ENCODE measurements around the gene CDH24. TPM values are rescaled to one million over a fixed set of nuclear protein-coding genes. Genes with fewer than 3 reads are reported as not detected.
A peak's percentile ranks its signal among the peaks of the same experiment; 100 is the strongest.

The CDH24 gene
- total and polyA plus RNA-seq, 2 of the 13 experiments (the other 11 are each of a cell fraction or from before 2014, with no cell fraction given), result 0.69 to 0.99 TPM

- no peak for TF ChIP-seq HMGA1 (CRISPR knock-in tag; conservative IDR thresholded peaks at IDR 0.05)
- no peak for TF ChIP-seq SIX1 (CRISPR knock-in tag; IDR thresholded peaks at IDR 0.05; ENCODE audit: borderline replicate concordance)
- no peak for TF ChIP-seq TEAD3 (CRISPR knock-in tag; optimal IDR thresholded peaks at IDR 0.05; ENCODE audit: borderline replicate concordance)
- no peak for TF ChIP-seq ZNF850 (CRISPR knock-in tag; conservative IDR thresholded peaks at IDR 0.05)
- TF ChIP-seq ZBTB14 (CRISPR knock-in tag; IDR thresholded peaks at IDR 0.05), result 0 out of 2 replicates have a peak, but pooled peaks have one; percentile 17
- no peak for TF ChIP-seq GLI4 (CRISPR knock-in tag; IDR thresholded peaks at IDR 0.05; ENCODE audit: borderline replicate concordance)
- TF ChIP-seq KDM4B (CRISPR knock-in tag; IDR thresholded peaks at IDR 0.05), result no peak
- no peak for TF ChIP-seq ZNF3 (CRISPR knock-in tag; IDR thresholded peaks at IDR 0.05)
- TF ChIP-seq ZNF276 (CRISPR knock-in tag; IDR thresholded peaks at IDR 0.05; ENCODE audit: low read depth), result no peak
- TF ChIP-seq HIVEP1 (CRISPR knock-in tag; IDR thresholded peaks at IDR 0.05), result no peak
- peak; percentile 42; the same call in 1 of the 2 replicates for TF ChIP-seq NFAT5 (CRISPR knock-in tag; IDR thresholded peaks at IDR 0.05)
- peak; percentile 50; the same call in 1 of the 2 replicates for TF ChIP-seq ARNT (IDR thresholded peaks at IDR 0.05)
- TF ChIP-seq CBX1 (IDR thresholded peaks at IDR 0.05; ENCODE audit: low read depth), result no peak
- TF ChIP-seq ZNF570 (CRISPR knock-in tag; IDR thresholded peaks at IDR 0.05; ENCODE audit: borderline replicate concordance), result 0 out of 2 replicates have a peak, but pooled peaks have one; percentile 49
- peak; percentile 22 for TF ChIP-seq SKI (IDR thresholded peaks at IDR 0.05; ENCODE audit: partially characterized antibody)
- no peak for TF ChIP-seq ZMYM4 (CRISPR knock-in tag; IDR thresholded peaks at IDR 0.05)
- TF ChIP-seq ZNF556 (CRISPR knock-in tag; IDR thresholded peaks at IDR 0.05; ENCODE audit: borderline replicate concordance), result peak; percentile 73
- no peak for TF ChIP-seq CREM (IDR thresholded peaks at IDR 0.05)
- no peak for TF ChIP-seq CREM (CRISPR knock-in tag; IDR thresholded peaks at IDR 0.05)
- TF ChIP-seq MAF1 (CRISPR knock-in tag; IDR thresholded peaks at IDR 0.05; ENCODE audit: borderline replicate concordance), result peak; percentile 17; the same call in 1 of the 2 replicates
- no peak for TF ChIP-seq ZSCAN20 (CRISPR knock-in tag; IDR thresholded peaks at IDR 0.05; ENCODE audit: borderline replicate concordance)
- no peak for TF ChIP-seq RBFOX2 (IDR thresholded peaks at IDR 0.05; ENCODE audit: low read depth, low read length)
- TF ChIP-seq ATF1 (CRISPR knock-in tag; IDR thresholded peaks at IDR 0.05), result no peak
- 0 out of 2 replicates have a peak, but pooled peaks have one; percentile 17 for TF ChIP-seq ZNF768 (CRISPR knock-in tag; IDR thresholded peaks at IDR 0.05)
Observed at GRCh38 chr14:23056956-23057756, at the start of gene CDH24 (continued).
